ENCODE results near the gene TRIO.

DNA sequence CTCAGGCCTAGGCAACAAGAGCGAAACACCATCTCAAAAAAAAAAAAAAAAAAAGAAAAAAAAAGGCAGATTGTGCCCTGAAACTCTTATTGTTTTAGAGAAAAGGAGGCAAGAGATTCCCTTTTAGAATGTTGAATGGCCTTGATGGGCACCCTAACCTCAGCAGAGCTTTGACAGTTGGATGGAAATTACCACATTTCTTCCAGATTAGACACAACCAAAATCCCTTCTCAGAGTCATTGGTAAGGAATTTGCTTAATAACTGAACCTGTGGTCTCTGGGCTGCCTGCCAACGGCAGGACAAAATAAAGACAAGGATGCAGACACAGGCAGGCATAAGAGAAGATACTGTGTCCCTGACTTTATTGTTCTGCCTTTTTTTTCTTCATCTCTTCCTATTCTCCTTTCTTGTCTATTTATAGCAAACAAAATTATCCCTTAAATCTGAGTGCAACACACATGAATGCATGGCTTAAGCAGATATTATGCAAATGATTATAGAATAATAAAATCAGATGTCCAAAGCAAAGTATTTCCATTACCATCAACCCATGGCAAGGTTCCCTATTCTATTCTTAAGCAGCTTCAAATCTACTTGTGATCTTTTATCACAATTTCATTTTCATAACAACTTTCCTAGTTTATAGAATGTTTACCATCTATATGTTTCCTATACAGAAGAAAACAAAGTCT lies 37.3 kb upstream of the TRIO start:
- TF ChIP-seq, protein P1, sequence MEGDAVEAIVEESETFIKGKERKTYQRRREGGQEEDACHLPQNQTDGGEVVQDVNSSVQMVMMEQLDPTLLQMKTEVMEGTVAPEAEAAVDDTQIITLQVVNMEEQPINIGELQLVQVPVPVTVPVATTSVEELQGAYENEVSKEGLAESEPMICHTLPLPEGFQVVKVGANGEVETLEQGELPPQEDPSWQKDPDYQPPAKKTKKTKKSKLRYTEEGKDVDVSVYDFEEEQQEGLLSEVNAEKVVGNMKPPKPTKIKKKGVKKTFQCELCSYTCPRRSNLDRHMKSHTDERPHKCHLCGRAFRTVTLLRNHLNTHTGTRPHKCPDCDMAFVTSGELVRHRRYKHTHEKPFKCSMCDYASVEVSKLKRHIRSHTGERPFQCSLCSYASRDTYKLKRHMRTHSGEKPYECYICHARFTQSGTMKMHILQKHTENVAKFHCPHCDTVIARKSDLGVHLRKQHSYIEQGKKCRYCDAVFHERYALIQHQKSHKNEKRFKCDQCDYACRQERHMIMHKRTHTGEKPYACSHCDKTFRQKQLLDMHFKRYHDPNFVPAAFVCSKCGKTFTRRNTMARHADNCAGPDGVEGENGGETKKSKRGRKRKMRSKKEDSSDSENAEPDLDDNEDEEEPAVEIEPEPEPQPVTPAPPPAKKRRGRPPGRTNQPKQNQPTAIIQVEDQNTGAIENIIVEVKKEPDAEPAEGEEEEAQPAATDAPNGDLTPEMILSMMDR (IDR thresholded peaks at IDR 0.05; ENCODE audit: poor library complexity) = no peak
- TF ChIP-seq EZH2phosphoT487 (IDR thresholded peaks at IDR 0.05; ENCODE audit: low read depth, severe bottlenecking, unreplicated experiment) (no peak), EZH2 (IDR thresholded peaks at IDR 0.05; ENCODE audit: borderline replicate concordance) (no peak)
